Subcutaneous adipose tissue (tissue), 4 donors: ENCODE results near the gene MITF. TPM values are rescaled to one million over a fixed set of nuclear protein-coding genes. Genes with fewer than 3 reads are reported as not detected.

ENCODE experiments used
- total RNA-seq, 4 donors: library from RNA; depleted of rRNA; stranded (reverse); fragments of >200 nt; gene quantifications; one replicate each; pipeline ENCODE4 v1.1.0, GENCODE V29; 2016
- TF ChIP-seq, protein P1 (sequence below): fragments of 450-650 bp; IDR thresholded peaks from one replicate; pipeline ENCODE4 v1.5.1; 2016; ENCODE audit warnings: low read depth, mild to moderate bottlenecking, control low read depth, antibody characterized with exemption, moderate library complexity

Gene MITF
- total RNA-seq, 4 donors from 2014 or later, result 19.6 to 60.3 (median 32.5) TPM

DNA sequence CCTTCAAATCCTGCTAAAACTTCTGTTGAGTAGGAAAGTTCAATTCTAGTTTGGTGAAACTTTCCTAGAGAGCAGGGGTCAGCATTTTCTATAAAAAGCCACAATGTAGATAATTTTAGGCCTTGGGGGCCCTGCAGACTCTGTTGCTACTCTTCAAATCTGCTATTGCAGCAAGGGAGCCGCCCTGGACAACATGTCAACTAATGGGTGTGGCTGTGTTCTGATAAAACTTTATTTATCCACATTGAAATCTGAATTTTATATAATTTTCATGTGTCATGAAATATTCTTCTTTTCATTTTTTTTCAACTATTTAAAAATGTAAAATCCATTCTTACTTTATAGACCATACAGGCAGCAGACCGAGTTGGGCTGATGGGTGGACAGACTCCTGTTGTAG lies 192.8 kb downstream of the MITF start:
- TF ChIP-seq, protein P1, sequence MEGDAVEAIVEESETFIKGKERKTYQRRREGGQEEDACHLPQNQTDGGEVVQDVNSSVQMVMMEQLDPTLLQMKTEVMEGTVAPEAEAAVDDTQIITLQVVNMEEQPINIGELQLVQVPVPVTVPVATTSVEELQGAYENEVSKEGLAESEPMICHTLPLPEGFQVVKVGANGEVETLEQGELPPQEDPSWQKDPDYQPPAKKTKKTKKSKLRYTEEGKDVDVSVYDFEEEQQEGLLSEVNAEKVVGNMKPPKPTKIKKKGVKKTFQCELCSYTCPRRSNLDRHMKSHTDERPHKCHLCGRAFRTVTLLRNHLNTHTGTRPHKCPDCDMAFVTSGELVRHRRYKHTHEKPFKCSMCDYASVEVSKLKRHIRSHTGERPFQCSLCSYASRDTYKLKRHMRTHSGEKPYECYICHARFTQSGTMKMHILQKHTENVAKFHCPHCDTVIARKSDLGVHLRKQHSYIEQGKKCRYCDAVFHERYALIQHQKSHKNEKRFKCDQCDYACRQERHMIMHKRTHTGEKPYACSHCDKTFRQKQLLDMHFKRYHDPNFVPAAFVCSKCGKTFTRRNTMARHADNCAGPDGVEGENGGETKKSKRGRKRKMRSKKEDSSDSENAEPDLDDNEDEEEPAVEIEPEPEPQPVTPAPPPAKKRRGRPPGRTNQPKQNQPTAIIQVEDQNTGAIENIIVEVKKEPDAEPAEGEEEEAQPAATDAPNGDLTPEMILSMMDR, result no peak

DNA sequence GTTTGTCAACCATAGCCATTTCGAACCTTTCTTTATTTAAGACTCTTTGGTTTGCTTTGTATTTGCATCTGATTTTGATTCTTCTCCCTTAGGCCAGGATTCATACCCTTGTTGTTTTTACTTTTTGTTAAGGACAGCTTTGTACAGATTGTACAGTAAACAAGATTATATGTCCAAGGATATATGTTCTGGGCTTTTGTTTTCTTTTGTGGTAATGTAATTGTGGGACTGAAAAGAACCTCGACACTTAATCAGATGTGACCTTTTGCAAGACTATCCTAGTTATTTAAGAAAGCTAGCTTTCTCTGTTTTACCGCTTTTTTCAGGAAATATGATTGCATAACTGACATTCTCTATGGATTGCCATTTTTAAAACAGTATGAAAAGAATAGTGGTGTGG lies 193.2 kb downstream of the MITF start:
- TF ChIP-seq, protein P1, result no peak

DNA sequence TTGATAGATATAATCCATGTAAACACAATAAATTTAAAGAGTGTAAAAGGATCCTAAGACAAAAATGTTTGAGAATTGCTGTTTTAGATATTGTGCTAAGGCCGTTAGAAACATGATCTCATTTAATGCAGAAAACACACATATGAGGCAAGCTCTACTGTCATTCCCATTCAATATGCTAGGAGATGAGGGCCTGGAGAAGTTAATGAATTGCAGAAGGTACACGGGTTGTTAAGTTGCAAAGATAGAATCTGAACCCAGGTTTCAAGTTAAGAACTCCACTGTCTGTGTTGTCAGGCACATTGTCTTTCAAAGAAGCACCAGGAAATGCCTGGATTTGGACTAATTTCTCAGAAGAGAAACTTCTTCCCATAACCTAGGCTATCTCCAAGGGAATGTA lies 195.1 kb downstream of the MITF start:
- TF ChIP-seq, protein P1, result no peak

DNA sequence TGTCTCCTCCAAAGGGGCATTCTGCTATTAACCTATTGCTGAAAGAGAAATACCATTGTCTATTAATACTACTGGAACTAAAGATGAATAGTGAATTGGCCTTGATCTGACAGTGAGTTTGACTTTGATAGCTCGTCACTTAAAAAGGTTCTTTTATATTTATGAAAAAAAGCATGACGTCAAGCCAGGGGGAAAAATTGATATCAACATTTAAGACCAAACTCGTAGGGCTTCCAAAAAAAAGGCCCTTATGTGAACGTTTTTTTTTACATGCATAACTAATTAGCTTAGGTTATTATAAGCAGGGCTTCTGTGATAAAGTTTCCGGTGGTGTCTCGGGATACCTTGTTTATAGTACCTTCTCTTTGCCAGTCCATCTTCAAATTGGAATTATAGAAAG lies 197.0 kb downstream of the MITF start:
- TF ChIP-seq, protein P1, result no peak

DNA sequence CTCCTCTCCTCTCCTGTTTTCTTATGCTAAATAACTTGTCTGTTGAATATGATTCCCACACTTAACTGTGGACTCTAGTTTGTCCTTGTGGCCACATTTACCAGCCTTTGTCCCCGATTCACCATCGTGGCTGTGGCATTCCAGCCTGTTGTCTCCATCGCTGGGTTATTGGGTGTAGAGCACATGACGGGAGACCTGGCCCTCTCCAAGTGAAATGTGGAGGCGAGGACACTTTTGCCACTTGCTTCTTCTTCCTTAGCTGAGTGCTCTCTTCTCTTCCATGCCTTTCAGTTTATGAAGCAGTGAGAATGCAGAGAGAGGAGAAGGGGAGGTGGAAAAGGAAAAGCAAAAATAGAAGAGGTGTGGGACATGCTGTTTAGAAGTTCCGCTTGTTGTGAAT lies 198.8 kb downstream of the MITF start:
- TF ChIP-seq, protein P1, result no peak

DNA sequence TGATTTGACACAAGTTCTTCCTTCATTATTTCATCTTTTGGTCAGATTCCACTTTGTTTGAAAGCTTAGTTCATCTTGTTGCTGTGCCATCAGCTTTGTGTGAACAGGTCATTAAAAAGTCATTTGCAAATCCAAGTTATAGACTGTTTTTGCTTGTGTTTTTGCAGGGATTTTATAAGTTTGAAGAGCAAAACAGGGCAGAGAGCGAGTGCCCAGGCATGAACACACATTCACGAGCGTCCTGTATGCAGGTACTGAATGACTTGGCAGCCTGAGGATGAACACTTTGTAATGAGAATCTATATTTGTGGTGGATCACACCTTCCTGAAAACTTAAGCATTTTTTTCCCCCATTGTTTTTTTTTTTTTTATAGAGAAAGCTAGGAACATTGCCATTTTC lies 199.7 kb downstream of the MITF start:
- TF ChIP-seq, protein P1, result no peak

DNA sequence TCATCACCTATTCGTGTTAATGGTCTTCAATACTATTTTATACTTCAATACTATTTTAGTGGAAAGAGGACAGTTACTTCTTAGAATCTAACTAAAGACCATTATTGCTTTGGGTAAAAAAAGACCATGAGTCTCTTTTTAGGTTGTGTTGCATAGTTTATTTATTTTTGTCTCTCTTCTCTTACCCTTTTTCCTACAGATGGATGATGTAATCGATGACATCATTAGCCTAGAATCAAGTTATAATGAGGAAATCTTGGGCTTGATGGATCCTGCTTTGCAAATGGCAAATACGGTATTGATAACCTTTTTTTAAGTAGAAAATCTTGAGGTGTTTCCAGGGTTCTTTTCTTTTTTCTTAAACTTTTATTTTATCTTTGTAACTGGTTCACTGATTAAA lies 201.8 kb downstream of the MITF start:
- TF ChIP-seq, protein P1, result no peak
